HFF-Myc (cell line): Measurements from ENCODE around the gene B9D1.

Experiments
- DNase-seq: peaks from one replicate; pipeline ENCODE4 v3.0.0-alpha.2; 2011; ENCODE audit warnings: low read depth; ENCODE audit errors: extremely low read depth
- H3K4me3 ChIP-seq: replicated peaks from 2 replicates; pipeline ENCODE4 v1.5.1; 2011; ENCODE audit warnings: low read depth, mild to moderate bottlenecking, control low read depth, low read length
- TF ChIP-seq, protein P1 (sequence below): IDR thresholded peaks from 2 replicates; pipeline ENCODE4 v1.5.1; 2012; ENCODE audit warnings: mild to moderate bottlenecking, low read depth, low read length, control low read depth; ENCODE audit errors: missing control alignments

The B9D1 gene

DNA sequence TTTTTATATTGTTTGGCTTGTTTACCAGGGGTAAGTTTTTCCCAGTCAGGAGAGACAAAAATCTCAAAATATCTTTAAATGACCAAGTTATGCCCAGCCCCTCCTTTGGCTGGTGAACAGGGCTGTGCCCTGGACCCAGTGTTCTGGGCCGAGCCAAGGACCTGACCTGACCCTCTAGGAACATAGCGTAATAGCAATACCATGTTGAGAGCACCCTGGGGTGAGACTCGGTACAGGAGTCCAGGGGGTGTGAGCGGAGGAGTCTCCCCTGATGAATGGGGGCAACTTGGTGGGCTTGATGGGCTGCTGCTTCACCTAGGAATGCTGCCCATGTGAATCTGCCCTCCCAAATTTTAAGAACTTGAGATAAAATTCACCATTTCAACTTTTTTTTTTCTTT, 47.4 kb downstream of the B9D1 start:
- H3K4me3 ChIP-seq = no peak overlapping the region
- DNase-seq = no peak
- TF ChIP-seq, protein P1, sequence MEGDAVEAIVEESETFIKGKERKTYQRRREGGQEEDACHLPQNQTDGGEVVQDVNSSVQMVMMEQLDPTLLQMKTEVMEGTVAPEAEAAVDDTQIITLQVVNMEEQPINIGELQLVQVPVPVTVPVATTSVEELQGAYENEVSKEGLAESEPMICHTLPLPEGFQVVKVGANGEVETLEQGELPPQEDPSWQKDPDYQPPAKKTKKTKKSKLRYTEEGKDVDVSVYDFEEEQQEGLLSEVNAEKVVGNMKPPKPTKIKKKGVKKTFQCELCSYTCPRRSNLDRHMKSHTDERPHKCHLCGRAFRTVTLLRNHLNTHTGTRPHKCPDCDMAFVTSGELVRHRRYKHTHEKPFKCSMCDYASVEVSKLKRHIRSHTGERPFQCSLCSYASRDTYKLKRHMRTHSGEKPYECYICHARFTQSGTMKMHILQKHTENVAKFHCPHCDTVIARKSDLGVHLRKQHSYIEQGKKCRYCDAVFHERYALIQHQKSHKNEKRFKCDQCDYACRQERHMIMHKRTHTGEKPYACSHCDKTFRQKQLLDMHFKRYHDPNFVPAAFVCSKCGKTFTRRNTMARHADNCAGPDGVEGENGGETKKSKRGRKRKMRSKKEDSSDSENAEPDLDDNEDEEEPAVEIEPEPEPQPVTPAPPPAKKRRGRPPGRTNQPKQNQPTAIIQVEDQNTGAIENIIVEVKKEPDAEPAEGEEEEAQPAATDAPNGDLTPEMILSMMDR = no peak

- TF ChIP-seq, protein P1 = no peak
- DNase-seq = no peak
Observed at GRCh38 chr17:19313746-19314651, 48.5 kb downstream of the B9D1 start.

GRCh38 chr17:19313066-19313745, 49.3 kb downstream of the B9D1 start:
- TF ChIP-seq, protein P1 = no peak
- H3K4me3 ChIP-seq = no peak overlapping the region
- DNase-seq = no peak

More at GRCh38 chr17:19313746-19314651, 48.5 kb downstream of the B9D1 start:
- no peak overlapping the region for H3K4me3 ChIP-seq

DNA sequence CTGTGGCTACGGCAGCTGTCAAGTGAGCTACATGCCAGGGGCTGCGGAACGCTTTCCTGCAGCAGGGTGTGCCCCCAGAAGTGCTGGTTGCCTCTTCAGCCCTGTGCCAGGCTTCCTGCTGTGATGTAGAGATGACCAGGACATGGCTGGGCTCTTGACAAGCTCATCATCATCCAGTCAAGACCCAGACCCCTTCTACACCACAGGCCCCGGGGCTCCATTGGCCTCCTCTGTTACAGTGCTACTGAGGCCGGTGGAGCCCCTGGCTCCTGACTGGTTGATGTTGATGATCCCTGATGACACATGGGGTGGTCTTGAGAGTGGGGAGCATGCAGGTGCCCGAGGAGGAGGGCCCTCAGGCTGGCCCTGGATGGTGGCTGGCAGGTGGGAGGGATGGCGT, 50.1 kb downstream of the B9D1 start:
- TF ChIP-seq, protein P1 = no peak

GRCh38 chr17:19311421-19312215, 50.9 kb downstream of the B9D1 start:
- DNase-seq = no peak

More for the DNA sequence above, 50.1 kb downstream of the B9D1 start:
- no peak for DNase-seq
- H3K4me3 ChIP-seq = no peak overlapping the region

GRCh38 chr17:19311016-19311415, 51.5 kb downstream of the B9D1 start:
- no peak overlapping the region for H3K4me3 ChIP-seq
- no peak for DNase-seq
- TF ChIP-seq, protein P1 = no peak

More at GRCh38 chr17:19311421-19312215, 50.9 kb downstream of the B9D1 start:
- no peak overlapping the region for H3K4me3 ChIP-seq
- TF ChIP-seq, protein P1 = no peak
